Small intestine (tissue), 7 donors: Measurements from ENCODE around the gene VSIG2. TPM values are rescaled to one million over a fixed set of nuclear protein-coding genes. Genes with fewer than 3 reads are reported as not detected.

Source experiments
- DNase-seq, 2 donors: peaks; one replicate each; pipeline versions ENCODE4 v3.0.0 to v3.0.0-alpha.2; 2013
- FAIRE-seq: peaks from 2 replicates; lab custom pipeline; 2012; peaks lifted over from hg19 to GRCh38; lab: Jason Lieb, UNC
- H3K27ac ChIP-seq, 3 donors: one replicate each; pipeline ENCODE4 v1.5.1; 2013; ENCODE audit warnings: low read length in 2 of 3, mild to moderate bottlenecking in 2 of 3, control low read depth in 1 of 3, inconsistent platforms in 1 of 3, low read depth in 1 of 3, moderate library complexity in 1 of 3
- H3K27me3 ChIP-seq, 3 donors: one replicate each; pipeline ENCODE4 v1.6.1; 2013; ENCODE audit warnings: low read length in 3 of 3, inconsistent platforms in 1 of 3; ENCODE audit not compliant: control insufficient read depth in 3 of 3, insufficient read depth in 3 of 3
- H3K36me3 ChIP-seq, 3 donors: one replicate each; pipeline ENCODE4 v1.6.1; 2013; ENCODE audit warnings: low read length in 3 of 3, inconsistent platforms in 1 of 3, low read depth in 1 of 3, mild to moderate bottlenecking in 1 of 3, moderate library complexity in 1 of 3; ENCODE audit not compliant: control insufficient read depth in 3 of 3, insufficient read depth in 2 of 3
- H3K4me1 ChIP-seq, 3 donors: one replicate each; pipeline ENCODE4 v1.6.1; 2013; ENCODE audit warnings: low read length in 2 of 3, inconsistent platforms in 1 of 3, low read depth in 1 of 3, mild to moderate bottlenecking in 1 of 3, moderate library complexity in 1 of 3; ENCODE audit not compliant: control insufficient read depth in 3 of 3, insufficient read depth in 2 of 3
- H3K4me3 ChIP-seq, 3 donors: one replicate each; pipeline ENCODE4 v1.5.1; 2013; ENCODE audit warnings: low read length in 3 of 3, control low read depth in 1 of 3, inconsistent platforms in 1 of 3, low read depth in 1 of 3, mild to moderate bottlenecking in 1 of 3, moderate library complexity in 1 of 3
- H3K9me3 ChIP-seq, 2 donors: one replicate each; pipeline ENCODE4 v1.6.1; 2013; ENCODE audit warnings: low read depth in 1 of 2, low read length in 1 of 2; ENCODE audit not compliant: control insufficient read depth in 2 of 2, insufficient read depth in 1 of 2
- WGBS, 3 donors: extraction: QIAGEN DNeasy Blood & Tissue Kit; methylation state at CpG; one replicate each; pipeline ENCODE4 v1.1.7; 2013; 5-methylcytosine and 5-hydroxymethylcytosine counted together
- polyA plus RNA-seq, 4 donors: library from polyadenylated mRNA; stranded (reverse) in 3 of 4; unstranded in 1 of 4; fragments of 200-250 nt in 3 of 4; fragments of 120-200 nt in 1 of 4; gene quantifications; one replicate each; pipeline versions ENCODE4 v1.2.1 to v1.2.3, GENCODE V29; 2013
- donor health status: healthy with polysubstance abuse.
- donor health status: control.
- donor health status: control.
- donor health status: Bipolar disorder and iron deficiency.
- donor health status: healthy.

The VSIG2 gene
- polyA plus RNA-seq, 4 donors, result 0.91 to 6.4 TPM; not detected in 2

DNA sequence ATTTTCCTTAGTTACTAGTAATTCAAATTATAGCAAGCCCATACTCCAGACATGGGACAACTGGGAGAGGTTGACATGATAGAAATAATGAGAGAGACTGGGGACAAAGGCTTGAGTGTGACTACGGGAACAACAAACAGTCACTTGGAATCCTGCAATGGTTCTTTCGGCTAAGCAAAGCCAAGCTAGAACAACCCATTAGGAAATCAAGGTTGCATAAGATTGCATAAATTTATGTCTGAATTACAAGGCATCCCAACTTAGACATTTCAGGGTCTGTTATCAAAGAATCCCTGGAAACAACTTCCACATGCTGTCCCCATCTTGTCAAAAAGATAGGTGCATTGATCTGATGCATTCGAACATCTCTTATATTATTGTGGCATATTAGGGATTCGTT, 22.5 kb downstream of the VSIG2 start:
- Histone ChIP-seq H3K27ac (no peak overlapping the region), H3K4me3 (no peak overlapping the region), H3K4me1 (peaks cover 0 to 9% (median 5%) of the 10 kb centered on the region in 3 donors), H3K36me3 (no peaks in the 10 kb centered on the region), H3K9me3 (no peaks in the 10 kb centered on the region), H3K27me3 (no peaks in the 10 kb centered on the region)
- 87 to 92% (median 89%) methylated on average over 4 of the region's 4 CpGs for WGBS, 3 donors
- DNase-seq, result no peak
- no peak for FAIRE-seq

DNA sequence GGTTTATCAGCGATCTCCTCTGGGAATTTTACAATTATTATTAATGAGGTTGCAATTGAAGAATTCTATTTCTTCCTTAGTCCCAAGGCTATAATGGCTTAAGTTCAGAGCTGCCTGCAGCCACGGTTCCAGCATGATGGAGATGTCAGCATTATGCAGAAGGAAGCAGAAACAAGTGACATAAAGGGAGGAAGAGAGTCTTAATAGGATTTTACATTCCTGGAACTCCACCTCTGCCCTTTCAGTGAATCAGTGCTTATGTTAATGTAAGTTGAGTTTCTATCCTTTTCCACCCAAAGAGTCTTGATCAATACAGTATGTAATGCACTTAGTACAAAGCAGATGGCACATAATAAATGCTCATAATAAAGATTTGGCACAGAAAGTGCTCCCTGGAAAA, 23.9 kb downstream of the VSIG2 start:
- Histone ChIP-seq H3K9me3 (no peaks in the 10 kb centered on the region), H3K4me1 (peaks cover 0 to 12% (median 5%) of the 10 kb centered on the region in 3 donors), H3K36me3 (no peaks in the 10 kb centered on the region), H3K27ac (no peak overlapping the region), H3K27me3 (peaks cover 0 to 8% (median 0%) of the 10 kb centered on the region in 3 donors), H3K4me3 (no peak overlapping the region)
- WGBS, 3 donors, result 73 to 89% (median 81%) methylated on average over 2 of the region's 2 CpGs
- no peak for DNase-seq
- no peak for FAIRE-seq

DNA sequence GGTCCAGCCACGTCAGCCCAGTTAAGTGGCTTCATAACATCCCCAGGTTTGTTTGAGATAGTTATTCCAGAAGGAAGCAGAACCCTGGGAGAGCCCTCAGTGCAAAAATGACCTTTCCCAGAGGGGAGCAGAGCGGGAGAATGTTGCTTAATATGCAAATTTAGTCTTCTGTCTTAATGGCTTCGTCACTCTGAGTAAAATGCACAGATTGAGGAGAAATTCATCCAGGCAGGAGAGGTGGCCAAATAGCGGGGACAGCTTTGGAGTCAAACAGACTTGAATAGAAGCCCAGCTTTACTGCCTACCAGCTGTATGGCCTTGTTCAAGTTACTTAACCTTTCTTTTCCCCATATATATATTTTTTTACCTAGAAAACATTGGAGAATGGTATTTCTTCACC, 24.6 kb downstream of the VSIG2 start:
- DNase-seq (no peak), FAIRE-seq (no peak)
- Histone ChIP-seq H3K4me3 (no peak overlapping the region), H3K27me3 (peaks cover 0 to 14% (median 0%) of the 10 kb centered on the region in 3 donors), H3K27ac (no peak overlapping the region), H3K4me1 (peaks cover 0 to 12% (median 5%) of the 10 kb centered on the region in 3 donors), H3K36me3 (no peaks in the 10 kb centered on the region), H3K9me3 (no peaks in the 10 kb centered on the region)
- WGBS, 3 donors, result 81 to 86% (median 85%) methylated on average over 4 of the region's 4 CpGs

DNA sequence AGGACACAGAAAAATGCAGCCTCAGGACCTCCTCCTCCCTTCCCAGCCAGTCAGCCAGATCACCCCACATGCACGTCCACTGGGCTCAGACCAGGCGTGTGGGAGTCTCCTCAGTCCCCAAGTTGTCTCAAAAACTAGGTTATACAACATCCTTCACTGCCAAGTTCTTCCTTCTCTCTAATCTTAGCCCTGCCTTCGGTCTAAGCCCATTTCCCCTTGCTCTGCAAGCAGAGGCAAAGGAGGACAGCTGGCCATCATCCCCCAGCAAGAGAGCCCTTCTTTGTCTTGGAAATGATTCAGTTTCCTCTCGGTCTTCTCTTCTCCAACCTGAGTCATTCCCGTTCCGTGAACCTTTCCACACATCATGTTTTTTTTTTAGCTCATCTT, 26.3 kb downstream of the VSIG2 start:
- FAIRE-seq, result no peak
- H3K36me3 ChIP-seq, result no peaks in the 10 kb centered on the region
- WGBS, 3 donors, result 40 to 83% (median 68%) methylated on average over 6 of the region's 6 CpGs

DNA sequence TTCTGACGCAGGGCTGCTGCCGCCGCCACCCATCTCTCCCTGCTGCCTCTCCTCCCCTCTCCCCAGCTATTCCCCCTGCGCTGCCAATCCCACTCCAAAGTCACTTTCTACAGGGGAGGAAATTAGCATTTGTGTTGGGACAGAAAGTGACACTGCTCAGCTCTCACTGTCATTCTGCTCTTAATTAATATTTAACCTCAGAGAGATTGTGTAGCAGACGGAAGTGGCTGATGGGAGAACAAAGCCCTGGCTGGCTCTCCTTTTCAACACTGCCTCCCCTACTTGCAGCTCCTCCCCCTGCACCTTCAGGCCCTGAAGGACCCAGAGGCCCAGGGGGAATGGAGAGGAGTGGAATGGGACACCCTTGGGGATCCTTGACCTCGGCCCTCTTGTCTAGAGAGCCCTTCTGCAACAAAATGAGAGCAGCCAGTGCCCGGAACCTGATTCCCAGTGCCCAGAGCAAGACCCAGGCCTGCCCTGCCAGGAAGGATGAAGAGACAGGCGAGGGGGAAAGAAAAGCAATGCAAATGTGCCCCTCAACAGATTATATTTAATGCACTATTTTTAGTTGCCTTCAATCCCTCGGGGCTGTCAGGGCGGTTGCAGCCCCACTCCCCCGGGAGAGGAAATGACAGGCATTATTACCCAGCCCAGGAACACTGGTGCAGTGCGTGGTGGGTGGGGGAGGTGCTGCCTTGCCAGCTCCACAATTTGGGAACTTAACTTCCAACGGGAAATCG, 26.9 kb downstream of the VSIG2 start:
- H3K4me1 ChIP-seq, result peaks cover 0 to 12% (median 5%) of the 10 kb centered on the region in 3 donors
- no peaks in the 10 kb centered on the region for H3K9me3 ChIP-seq
- H3K36me3 ChIP-seq, result no peaks in the 10 kb centered on the region
- 30 to 32% (median 30%) methylated on average over 14 of the region's 14 CpGs for WGBS, 3 donors
- H3K27ac ChIP-seq, result peak overlapping the region in 2 of 3 donors; percentile 35 to 38
- peaks cover 0 to 34% (median 3%) of the 10 kb centered on the region in 3 donors for H3K27me3 ChIP-seq
- no peak for FAIRE-seq
- peak; percentile 70 to 80 for DNase-seq
- peak overlapping the region in 1 of 3 donors; percentile 8 for H3K4me3 ChIP-seq

More for the DNA sequence above, 26.3 kb downstream of the VSIG2 start:
- H3K4me3 ChIP-seq, result no peak overlapping the region
- DNase-seq, result no peak
- H3K4me1 ChIP-seq, result peaks cover 0 to 12% (median 5%) of the 10 kb centered on the region in 3 donors
- H3K27ac ChIP-seq, result no peak overlapping the region
- no peaks in the 10 kb centered on the region for H3K9me3 ChIP-seq
- H3K27me3 ChIP-seq, result peaks cover 0 to 30% (median 3%) of the 10 kb centered on the region in 3 donors

DNA sequence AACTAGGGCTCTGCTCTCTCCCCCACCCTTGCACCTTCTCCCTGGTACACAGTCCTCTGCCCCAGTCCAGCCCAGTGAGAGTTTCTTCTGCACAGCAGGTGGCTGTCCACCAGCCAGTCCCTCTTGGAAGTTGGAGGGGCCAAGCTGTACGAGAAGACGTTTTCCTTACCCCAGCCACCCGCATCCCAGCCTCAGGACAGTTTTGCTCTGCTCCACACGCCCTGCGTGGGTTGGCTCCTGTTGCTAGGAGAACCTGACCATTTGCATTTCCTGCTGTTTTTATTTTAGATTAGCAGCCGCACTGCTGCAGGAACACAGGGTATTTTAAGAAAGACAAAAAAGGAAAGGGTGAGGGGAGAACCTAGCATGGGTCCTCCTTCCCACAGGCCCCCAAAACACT, 29.9 kb downstream of the VSIG2 start:
- Histone ChIP-seq H3K9me3 (no peaks in the 10 kb centered on the region), H3K36me3 (no peaks in the 10 kb centered on the region), H3K27ac (no peak overlapping the region), H3K4me1 (peaks cover 0 to 16% (median 7%) of the 10 kb centered on the region in 3 donors), H3K27me3 (peaks cover 0 to 64% (median 15%) of the 10 kb centered on the region in 3 donors), H3K4me3 (no peak overlapping the region)
- no peak for DNase-seq
- no peak for FAIRE-seq
- 46 to 82% (median 70%) methylated on average over 6 of the region's 6 CpGs for WGBS, 3 donors

DNA sequence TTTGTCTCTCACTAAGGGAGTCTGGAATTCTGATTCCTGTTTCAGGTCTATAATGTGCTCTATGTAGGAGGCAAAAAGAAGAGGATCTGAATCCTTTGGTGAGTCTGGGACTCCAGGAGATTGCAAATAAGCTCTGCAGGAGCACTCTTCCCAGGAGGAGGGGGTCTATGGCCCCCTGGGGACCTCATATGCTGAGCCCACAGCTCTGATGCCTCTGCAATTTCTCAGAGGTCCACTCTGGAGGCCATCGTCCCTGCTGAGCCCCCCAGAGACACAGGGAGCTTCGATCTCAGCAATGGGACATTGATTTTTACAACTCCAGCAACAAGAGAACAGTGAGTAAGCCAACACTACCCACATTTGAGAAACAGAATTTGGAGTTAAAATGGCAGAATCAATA, 32.5 kb downstream of the VSIG2 start:
- H3K27ac ChIP-seq, result no peak overlapping the region
- H3K27me3 ChIP-seq, result peaks cover 0 to 78% (median 15%) of the 10 kb centered on the region in 3 donors
- H3K36me3 ChIP-seq, result no peaks in the 10 kb centered on the region
- 61 to 65% (median 61%) methylated on average over 2 of the region's 2 CpGs for WGBS, 3 donors
- no peaks in the 10 kb centered on the region for H3K9me3 ChIP-seq
- H3K4me1 ChIP-seq, result peaks cover 0 to 6% (median 2%) of the 10 kb centered on the region in 3 donors
- DNase-seq (no peak), FAIRE-seq (no peak)
- no peak overlapping the region for H3K4me3 ChIP-seq

DNA sequence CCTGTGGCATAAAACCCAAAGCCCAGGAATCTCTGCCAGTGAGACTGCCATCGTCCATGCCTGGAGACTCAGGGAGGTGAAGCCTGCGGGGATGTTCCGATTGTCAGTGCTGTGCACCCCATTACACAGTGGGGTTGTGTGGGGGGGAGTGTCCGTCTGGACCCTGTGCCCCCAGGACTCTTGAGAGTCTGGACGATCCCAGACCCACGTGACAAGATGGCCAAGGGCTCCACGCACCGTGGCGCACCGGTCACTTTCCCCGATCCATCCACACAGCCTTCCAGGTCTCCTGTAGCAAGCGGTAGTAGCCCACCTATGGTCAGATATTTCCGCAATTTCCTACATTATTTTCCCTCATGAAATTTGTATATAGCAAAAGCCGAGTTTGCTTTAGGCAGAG, 33.3 kb downstream of the VSIG2 start:
- H3K9me3 ChIP-seq, result no peaks in the 10 kb centered on the region
- no peak overlapping the region for H3K4me3 ChIP-seq
- H3K36me3 ChIP-seq, result no peaks in the 10 kb centered on the region
- peaks cover 0 to 75% (median 15%) of the 10 kb centered on the region in 3 donors for H3K27me3 ChIP-seq
- FAIRE-seq, result no peak
- peaks cover 0 to 4% (median 2%) of the 10 kb centered on the region in 3 donors for H3K4me1 ChIP-seq
- no peak overlapping the region for H3K27ac ChIP-seq
- no peak for DNase-seq
- WGBS, 3 donors, result 30 to 50% (median 45%) methylated on average over 14 of the region's 14 CpGs
